Stimulated activated CD4-positive, alpha-beta T cell treated with anti-CD3 and anti-CD28 coated beads, Interleukin-1b, Interleukin-23, amount 100 ng/mL, for 1 hour (primary cell): ENCODE measurements around the gene HAP1.
"Not testable (repeated sequence)": the region's sequence is repeated elsewhere in the genome, so short reads cannot be mapped to it uniquely, and the experiment has no call there.

Source experiments
- DNase-seq, 2 donors: peaks; one replicate each; pipeline ENCODE4 v3.0.0-alpha.2; 2020; ENCODE audit warnings: low read depth in 2 of 2

Gene HAP1, protein sequence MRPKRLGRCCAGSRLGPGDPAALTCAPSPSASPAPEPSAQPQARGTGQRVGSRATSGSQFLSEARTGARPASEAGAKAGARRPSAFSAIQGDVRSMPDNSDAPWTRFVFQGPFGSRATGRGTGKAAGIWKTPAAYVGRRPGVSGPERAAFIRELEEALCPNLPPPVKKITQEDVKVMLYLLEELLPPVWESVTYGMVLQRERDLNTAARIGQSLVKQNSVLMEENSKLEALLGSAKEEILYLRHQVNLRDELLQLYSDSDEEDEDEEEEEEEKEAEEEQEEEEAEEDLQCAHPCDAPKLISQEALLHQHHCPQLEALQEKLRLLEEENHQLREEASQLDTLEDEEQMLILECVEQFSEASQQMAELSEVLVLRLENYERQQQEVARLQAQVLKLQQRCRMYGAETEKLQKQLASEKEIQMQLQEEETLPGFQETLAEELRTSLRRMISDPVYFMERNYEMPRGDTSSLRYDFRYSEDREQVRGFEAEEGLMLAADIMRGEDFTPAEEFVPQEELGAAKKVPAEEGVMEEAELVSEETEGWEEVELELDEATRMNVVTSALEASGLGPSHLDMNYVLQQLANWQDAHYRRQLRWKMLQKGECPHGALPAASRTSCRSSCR

DNA sequence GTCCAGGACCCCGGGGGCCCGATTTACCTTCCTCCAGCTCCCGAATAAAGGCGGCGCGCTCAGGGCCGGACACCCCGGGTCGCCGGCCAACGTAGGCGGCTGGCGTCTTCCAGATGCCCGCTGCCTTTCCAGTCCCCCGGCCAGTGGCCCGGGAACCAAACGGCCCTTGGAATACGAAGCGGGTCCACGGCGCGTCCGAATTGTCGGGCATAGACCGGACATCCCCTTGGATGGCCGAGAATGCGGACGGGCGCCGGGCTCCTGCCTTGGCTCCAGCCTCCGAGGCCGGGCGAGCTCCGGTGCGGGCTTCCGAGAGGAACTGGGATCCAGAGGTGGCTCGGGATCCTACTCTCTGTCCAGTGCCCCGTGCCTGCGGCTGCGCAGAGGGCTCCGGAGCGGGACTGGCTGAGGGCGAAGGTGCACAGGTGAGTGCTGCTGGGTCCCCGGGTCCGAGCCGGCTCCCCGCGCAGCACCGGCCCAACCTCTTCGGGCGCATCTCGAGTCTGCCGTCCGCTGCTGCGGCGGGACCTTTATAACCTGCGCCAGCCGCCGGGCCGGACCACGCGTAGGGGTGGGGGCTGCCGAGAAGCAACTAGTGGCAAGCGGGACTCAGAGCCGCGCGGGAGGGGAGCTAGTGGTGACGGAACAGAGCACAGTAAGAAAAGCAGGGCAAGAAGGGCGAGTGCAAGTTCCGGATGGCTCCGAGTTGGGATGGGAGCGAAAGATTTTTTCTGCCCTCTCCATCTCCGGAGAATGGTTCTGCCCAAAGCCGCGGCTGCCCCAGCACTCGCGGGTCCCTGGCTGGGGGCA lies at the start of gene HAP1:
Gene HAP1, minus strand, starts transcription at position 505 of the 810 bp plus-strand sequence. Its CDS starts 9 bp downstream, at position 496.
- DNase-seq = no peak

DNA sequence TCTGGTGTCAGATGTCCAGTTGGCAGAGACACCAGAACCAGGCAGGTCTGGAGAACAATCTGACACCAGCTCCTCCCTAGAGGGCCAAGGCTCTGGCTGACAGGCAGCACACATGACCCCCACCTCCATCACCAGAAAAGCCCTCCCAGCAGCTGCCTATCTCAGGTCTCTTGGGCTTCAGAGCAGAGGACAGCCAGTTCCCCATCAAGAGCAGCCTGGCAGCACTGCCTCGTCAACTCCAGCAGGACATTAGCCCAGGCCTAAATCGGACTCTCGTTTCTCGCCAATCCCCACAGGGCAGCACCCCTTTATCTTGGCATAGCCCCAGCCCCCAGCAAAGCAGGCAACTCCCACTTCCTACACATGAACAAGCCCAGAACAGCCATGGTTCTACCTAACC lies 47.7 kb upstream of the HAP1 start:
- no peak for DNase-seq

DNA sequence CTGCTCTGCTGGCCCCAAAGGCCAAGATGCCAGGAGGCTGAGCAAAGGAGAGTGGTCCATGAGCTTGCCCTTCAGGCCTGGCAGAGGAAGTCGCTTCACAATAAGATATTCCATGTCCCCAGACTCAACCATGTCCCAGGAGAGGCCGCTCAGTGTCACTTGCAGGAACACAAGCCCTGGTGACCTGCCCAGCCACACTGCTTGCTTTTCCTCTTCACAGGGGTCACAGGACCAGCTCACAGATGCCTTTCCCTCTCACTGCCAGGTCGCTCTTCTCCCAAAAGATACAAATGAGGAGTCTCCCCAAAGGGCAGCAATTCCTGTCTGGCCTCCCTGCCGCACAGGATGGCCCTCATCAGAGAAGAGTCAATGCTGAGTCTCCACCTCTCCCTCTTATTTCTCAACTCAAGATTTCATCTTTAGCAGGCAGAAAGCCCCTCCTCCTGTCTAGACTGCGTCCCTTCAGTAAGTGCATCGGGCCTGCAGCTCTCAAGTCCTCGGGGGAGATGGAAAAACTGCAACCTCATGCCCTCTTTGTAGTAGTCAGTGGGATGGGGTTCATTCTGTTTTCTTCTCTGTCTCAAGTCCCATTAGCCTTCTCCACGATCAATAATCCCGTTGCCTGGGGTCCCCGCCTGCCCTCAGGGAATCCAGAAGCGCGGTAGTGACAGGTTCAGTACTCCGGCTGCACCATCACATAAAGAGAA lies 47.1 kb upstream of the HAP1 start:
- DNase-seq = no peak

DNA sequence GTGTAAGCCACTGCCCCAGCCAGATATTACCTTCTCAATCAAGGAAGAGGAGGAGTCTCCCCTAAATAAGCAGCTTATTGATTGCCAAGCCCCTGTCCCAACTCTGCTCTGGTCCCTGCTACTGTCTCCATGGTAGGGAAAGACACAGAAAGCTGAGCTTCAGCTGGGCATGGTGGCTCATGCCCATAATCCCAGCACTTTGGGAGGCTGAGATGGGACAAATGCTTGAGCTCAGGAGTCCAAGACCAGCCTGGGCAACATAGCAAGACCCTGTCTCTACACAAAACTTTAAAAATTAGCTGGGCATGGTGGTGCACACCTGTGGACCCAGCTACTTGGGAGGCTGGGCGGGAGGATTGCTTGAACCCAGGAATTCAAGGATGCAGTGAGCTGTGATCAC lies 45.5 kb upstream of the HAP1 start:
- no peak for DNase-seq

DNA sequence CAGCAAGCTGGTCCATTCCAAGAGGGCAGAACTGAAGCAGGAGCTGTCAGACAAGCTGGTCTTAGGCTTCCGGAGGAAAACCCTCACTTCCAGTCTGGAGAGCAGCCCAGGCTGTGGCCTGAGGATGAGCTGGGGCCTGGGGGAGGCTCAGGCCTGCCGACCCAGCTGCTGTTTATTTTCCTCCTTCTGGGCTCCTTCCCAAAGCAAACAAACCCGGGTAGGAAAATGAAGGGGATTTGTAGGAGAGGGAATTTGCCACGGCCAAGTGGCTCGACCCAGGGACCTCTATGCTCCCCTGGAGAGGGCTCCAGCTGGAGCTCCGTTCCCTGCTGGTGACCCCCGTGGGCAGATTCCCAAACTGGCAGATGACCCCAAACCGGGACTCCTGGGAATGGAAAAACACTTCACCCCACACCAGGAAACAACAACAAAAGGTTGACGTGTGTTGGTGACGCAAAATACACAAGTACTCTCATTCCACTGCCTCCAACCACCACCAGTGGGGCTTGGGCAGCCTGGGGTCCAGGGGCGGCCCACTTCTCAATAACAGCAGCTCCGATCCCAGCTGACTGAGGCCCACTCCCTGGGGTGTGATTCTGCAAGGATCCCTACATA lies 43.2 kb upstream of the HAP1 start:
- no peak for DNase-seq

DNA sequence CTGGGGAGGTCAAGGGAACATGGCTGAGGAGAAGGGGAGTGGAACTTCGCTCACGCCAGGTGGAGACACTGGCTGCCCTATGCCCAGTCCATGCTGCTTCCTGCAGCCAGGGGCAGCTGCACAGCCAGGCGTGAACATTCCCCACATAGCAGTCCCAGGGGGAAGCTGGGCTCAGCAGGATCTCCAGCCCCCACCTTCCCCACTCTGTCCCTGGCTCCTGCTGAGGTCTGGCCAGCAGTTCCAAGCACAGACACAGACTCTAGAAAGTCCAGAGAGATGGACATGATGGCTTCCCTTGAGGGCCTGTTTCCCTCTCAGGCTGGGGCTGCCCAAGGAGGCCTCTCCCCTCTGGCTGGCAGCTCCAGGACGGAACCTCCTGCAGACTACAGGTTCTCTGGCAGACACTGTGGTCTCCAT lies 42.7 kb upstream of the HAP1 start:
- DNase-seq = no peak

DNA sequence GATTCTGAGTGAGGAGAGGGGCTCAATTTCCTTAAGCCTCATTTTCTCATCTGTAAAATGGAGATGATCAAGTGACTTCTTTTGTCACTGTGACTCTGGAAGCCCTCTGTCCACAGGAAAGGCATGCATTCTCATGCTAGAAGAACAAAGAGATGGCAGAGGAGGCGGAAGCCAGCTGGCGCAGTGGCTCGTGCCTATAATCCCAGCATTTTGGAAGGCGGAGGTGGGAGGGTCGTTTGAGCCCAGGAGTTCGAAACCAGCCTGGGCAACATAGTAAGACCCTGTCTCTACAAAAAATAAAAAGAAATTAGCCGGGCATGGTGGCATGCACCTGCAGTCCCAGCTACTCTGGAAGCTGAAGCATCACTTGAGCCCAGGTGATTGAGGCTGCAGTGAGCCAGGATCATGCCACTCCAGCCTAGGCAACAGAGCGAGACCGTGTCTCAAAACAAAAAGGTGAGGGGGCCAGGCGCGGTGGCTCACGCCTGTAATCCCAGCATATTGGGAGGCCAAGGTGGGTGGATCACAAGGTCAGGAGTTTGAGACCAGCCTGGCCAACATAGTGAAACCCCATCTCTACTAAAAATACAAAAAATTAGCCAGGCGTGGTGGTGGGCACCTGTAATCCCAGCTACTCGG lies 41.9 kb upstream of the HAP1 start:
- not testable (repeated sequence) for DNase-seq

DNA sequence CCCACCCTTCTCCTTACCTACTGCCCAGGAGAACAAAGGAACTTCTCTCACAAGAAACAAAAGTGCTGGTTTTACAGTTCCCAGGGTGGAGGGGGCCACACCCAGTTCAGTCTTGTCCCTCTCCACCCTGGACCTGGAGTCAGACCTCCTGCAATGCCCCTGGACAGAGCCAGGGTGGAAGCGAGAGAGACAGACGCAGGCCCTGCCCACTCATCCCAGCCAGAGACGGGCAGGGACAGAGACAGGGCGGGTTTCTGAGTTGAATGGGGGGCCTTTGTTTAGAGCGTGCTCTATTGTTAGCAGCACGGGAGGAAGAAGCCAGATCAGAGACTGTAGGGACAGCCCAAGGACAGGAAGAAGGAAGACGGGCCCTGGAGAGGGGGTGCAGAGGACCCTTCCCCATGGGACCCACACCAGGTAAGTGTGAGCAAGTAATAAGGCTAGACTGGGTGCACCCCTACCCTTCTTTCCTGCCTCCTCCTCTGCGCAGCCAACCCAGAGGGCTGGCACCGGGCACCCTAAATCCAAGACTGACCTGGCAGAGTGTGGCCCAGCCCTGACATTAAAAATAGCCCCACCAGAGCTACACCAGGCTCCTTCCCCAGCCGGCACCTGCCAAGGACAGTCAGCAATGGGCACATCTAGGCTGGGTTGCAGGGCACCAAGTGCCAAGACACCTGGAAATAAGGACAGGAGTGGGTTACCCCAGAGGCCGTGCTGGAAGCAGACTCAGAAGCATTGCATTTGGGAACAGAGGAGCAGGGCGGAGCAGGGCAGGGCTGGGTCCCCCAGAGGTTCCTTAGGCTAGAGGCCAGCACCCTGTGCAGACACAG lies 41.2 kb upstream of the HAP1 start:
- DNase-seq = no peak

DNA sequence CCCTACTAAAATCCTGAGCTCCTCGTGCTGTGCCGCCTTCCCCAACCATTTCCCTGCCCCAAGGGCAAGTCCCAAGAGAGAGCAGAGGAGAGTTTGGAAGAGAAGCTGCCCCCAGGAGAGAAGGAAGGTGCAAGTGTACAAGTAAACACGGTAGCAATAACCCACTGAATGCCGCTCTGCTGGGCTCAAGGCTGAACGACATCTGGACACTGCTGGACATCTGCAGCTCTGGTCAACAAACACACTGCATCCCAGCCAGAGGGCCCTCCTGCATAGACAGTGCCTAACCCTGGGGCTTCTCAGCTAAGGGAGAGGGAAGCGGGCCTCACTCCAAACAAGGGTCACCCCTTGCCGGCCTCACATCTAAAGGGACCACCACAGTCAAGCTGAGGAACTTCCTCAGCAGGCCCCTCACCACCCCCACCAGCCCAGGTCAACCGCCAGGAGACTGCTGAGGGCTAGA lies 39.3 kb upstream of the HAP1 start:
- DNase-seq = no peak

DNA sequence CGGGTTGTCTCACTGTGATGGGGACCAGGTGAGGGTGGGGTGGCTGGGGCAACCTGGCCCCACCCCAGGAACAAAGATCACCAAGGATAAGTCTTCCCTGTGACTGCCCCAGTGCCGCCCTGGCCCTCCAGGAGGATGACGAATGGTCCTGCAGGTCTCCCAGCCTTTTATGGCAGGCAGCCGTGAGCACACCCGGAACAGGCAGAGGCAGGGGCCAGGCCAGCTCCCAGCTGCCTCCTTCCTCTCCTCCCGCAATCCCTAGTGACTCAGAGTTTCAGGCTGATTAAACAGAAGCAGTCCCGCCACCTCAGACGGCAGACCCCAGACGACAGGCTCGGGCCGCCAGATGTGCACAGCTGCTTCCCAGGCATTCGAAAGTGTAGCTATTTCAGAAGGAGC lies 38.7 kb upstream of the HAP1 start:
- no peak for DNase-seq

DNA sequence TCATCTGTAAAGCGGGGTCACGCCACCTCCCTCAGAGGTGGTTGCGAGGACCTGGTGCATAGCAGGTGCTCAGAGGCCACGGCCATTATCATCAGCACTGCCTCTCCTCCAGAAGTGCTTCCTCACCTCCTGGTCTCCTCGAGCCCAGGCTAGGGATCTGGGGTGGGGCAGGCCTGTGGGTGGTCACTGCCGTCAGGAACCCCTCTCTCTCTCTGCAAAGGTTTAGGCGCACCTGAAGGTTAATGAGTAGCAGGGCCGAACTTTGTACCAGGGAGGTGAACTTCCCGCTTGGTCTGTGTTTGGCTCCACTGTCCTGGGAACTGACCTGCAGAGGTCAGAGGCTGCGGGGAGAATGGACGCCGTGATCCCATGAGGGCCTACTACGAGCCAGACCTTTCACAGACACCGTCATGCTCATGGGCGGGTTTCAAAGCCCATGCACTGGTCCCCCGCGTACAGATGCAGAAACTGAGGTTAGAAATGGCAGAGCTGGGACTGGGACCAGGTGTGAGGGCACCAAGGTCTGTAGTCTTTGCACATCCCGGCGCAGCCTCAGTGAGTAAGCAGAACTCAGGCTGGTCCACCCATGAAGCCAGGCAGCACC lies 38.2 kb upstream of the HAP1 start:
- DNase-seq = no peak

DNA sequence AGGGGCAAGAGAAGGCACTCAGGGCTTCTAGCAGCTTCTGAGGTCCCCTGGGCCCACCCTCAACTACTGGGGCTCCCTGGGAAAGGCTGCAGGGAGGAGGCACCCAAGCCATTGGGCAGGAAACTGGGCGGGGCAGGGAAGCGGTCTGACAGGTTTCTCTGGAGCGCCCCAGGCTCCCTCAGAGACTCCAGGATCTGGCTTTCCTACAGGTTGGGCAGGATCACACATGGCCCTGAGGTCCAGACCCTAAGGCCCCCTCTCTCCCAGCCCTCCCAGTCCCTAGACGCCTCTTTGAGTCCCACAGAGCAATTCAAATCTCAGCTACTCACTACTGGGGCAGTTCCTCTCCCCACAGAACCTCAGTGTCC lies 37.8 kb upstream of the HAP1 start:
- DNase-seq = no peak

DNA sequence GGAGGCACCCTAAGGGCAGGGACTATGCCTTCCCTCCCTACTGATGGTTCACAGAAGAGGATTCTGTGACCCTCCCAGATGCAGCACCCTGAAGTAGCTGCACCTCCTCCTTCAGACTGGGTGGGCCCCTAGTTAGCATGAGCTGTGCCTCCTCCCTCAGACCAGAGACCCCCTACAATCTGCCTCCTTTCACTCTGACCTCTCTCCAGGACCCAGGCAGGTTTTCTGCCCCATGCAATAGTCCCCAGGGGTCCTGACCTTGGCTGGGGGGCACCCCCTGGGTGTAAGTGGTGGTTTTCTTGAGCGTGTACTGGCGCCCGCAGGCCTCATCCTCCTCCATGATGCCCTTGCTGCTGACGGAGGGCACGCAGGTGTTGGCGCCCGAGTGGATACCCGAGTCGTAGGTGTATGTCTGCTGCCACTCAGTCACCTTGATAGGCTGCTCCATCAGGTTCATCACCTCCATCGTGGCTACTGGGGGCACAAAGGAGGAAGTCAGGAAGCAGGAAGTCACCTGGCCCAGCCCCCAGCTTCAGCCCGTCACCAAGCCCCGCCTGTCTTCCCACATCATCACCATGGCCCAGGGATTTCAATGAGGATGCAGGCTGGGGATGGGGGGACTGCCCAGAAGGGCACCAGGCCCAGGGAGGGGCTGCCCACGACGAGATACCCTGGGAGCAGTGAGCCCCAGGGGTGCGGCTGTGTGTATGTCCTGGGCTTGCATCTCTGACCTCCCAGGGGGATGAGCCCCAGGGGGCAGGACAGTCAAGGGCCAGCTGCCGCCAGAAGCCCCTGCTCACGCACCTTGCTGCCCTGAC lies 37.2 kb upstream of the HAP1 start:
- DNase-seq = no peak

DNA sequence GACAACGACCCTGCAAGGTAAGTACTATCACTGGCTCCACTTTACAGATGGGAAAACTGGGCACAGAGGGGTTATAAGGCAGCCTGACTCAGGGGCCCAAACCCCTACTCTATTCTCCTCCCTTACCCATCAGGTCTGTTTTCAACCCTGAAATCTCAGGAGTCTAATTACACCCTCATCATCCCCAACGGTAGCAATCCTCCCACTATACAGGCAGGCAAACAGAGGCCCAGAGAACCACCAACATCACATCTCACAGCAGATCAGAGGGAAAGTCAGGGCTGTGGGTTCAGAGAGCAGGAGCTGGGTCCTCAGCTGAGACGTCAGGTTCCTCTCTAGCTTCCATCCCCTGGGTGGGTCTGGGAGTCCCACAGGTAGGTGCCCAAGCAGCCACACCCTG lies 35.5 kb upstream of the HAP1 start:
- DNase-seq = no peak

DNA sequence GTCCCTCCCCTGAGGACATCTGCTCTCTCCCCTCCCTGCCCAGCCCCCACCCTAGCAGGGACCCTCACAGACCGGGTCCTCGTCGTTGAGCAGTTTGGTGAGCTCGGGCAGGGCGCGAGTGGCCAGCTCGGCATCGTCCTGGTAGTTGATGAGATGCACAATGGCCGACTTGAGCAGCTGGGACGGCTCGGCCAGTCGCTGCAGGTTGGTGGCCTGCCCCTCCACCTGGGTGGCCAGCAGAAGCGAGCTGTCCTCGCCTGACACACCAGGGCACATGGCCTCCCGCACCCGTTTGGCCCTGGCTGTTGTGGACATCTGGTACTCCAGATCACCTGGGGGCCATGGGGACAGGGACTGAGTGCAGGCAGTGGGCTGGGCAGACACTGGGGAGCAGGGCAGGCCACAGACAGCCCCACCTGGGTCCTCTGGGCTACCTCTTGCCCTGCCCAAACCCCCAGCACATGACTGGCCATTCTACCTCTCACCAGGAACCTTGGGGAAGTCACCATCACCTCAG lies 35.0 kb upstream of the HAP1 start:
- DNase-seq = no peak

DNA sequence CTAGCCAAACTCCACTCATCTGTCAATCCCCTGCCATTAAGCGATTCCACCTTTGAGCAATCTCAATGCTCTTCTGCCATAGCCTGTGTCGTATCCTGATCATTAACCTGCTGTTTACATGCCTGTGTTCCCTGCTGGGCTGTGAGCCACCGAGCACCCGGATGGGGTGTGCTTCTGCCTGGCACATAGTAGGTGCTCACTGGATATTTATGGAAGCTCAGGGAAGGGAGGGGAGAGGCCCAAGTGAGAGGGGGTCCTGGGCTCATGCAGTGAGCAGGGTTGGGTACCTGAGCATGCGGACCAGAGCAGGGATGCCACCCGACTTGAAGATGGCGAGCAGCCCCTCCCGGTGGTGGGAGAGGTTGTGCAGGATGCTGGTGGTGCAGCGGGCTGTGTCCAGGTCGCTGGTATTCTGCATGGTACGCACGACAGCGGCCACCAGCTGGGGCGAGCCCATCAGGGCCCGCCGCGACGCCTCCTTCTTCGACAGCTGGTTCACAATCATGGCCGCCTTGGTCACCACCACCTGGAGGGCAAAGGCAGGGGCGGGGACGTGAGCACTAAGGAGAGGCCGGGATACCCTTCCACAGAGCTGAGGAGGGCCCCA lies 34.3 kb upstream of the HAP1 start:
- no peak for DNase-seq

DNA sequence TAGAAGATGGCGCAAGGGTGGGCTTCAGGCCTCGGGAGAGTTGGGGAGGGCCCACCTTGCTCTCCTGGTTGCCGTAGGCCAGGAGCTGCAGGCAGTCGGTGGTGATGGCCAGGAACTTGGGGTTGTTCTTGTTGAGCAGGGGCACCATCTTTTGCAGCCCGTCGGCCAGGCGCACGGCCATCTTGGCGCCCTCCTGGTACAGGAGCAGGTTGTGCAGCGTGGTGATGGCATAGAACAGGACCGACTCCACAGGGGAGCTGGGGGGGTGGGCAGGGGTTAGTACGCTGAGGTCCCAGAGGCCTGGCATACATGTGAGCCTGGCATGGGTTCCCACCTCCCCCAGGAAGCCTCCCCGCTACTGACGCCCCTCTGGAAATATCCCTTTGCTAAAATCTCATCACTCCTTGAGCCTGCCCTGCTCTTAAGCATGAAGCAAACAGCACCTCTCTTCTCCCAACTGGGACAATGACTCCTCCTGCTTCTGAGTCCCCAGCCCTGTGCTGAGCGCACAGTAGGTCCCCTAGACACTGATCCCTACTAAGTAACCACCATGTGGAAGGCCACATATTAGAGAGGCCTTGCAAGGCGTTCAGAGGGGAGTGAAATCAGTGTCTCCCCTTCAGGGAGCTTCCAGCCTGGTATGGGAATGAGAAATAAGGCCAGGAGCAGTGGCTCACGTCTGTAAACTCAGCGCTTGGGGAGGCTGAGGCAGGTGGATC lies 33.0 kb upstream of the HAP1 start:
- DNase-seq = no peak

DNA sequence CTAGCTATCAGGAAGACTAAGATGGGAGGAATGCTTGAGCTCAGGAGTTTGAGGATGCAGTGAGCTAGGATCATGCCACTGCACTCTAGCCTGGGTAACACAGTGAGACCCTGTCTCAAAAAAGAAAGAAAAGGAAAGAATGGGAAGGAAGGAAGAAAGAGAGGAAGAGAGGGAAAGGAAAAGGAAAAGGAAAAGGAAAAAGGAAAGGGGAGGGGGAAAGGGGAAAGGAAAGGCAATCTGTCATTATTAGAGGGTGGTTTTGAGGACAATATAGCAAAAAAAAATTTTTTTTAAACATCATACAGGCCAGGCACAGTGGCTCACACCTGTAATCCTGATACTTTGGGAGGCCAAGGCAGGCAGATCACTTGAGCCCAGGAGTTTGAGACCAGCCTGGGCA lies 31.7 kb upstream of the HAP1 start:
- DNase-seq = no peak
